DND-41 (cell line): ENCODE data around the gene LAPTM4A.

Experiments
- EZH2 ChIP-seq: IDR thresholded peaks from 3 replicates; pipeline ENCODE4 v1.6.1; 2012; ENCODE audit warnings: borderline replicate concordance, low read depth, mild to moderate bottlenecking, moderate library complexity, low read length, inconsistent platforms; ENCODE audit not compliant: severe bottlenecking
- TF ChIP-seq, protein P1 (sequence below): IDR thresholded peaks from 2 replicates; pipeline ENCODE4 v1.5.1; 2012; ENCODE audit warnings: borderline replicate concordance, low read length, moderate library complexity, mild to moderate bottlenecking; ENCODE audit not compliant: poor library complexity, severe bottlenecking; ENCODE audit errors: extremely low read depth

DNA sequence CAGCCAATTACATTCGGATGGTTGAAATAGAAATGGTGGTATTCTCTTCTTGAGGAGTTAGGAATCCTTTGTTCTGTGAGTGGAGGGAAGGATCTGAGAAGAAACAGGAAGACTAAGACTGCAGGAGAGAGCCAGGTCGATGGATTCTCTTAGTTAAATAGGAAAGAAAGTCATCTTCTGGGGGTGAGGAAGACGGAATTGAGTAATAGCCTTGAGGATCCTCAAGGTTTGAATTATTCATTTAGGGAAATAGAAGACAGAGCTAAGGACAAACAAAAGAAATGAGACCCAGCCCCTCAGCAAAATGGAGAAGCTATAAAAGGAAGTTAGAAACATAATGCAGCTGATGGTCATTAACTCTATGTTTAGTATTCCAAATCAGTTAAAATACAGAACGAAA, 1.8 kb downstream of the LAPTM4A start:
- TF ChIP-seq, protein P1, sequence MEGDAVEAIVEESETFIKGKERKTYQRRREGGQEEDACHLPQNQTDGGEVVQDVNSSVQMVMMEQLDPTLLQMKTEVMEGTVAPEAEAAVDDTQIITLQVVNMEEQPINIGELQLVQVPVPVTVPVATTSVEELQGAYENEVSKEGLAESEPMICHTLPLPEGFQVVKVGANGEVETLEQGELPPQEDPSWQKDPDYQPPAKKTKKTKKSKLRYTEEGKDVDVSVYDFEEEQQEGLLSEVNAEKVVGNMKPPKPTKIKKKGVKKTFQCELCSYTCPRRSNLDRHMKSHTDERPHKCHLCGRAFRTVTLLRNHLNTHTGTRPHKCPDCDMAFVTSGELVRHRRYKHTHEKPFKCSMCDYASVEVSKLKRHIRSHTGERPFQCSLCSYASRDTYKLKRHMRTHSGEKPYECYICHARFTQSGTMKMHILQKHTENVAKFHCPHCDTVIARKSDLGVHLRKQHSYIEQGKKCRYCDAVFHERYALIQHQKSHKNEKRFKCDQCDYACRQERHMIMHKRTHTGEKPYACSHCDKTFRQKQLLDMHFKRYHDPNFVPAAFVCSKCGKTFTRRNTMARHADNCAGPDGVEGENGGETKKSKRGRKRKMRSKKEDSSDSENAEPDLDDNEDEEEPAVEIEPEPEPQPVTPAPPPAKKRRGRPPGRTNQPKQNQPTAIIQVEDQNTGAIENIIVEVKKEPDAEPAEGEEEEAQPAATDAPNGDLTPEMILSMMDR = no peak
- TF ChIP-seq EZH2 = no peak
